Heart right ventricle (tissue), 16 donors: ENCODE results near the gene IL17B. TPM values are rescaled to one million over a fixed set of nuclear protein-coding genes. Genes with fewer than 3 reads are reported as not detected.
"Not testable (repeated sequence)": the region's sequence is repeated elsewhere in the genome, so short reads cannot be mapped to it uniquely, and the experiment has no call there.

Experiments
- ATAC-seq, 8 donors: fragments of 200-7000 bp; cut with Tn5 transposase; one replicate each; pipeline ENCODE4 v1.9.1; 2020; ENCODE audit warnings: mild to moderate bottlenecking in 8 of 8, moderate library complexity in 8 of 8, moderate number of reproducible peaks in 1 of 8
- DNase-seq, 2 donors: peaks; one replicate each; pipeline ENCODE4 v3.0.0-alpha.2; 2020
- H3K27ac ChIP-seq, 10 donors: fragments of 200-600 bp; sonication (generic) in 2 of 10; one replicate each; pipeline versions ENCODE4 v1.5.0 to v1.8.0; 2020 to 2022; ENCODE audit warnings: mild to moderate bottlenecking in 3 of 10
- H3K27me3 ChIP-seq, 7 donors: fragments of 200-600 bp; one replicate each; pipeline ENCODE4 v1.8.0; 2021 to 2022; ENCODE audit warnings: mild to moderate bottlenecking in 2 of 7
- H3K36me3 ChIP-seq, 9 donors: fragments of 200-600 bp; sonication (generic) in 1 of 9; one replicate each; pipeline versions ENCODE4 v1.5.0 to v1.8.0; 2020 to 2022; ENCODE audit warnings: mild to moderate bottlenecking in 2 of 9
- H3K4me1 ChIP-seq, 9 donors: fragments of 200-600 bp; sonication (generic) in 1 of 9; one replicate each; pipeline versions ENCODE4 v1.5.0 to v1.8.0; 2020 to 2022; ENCODE audit warnings: mild to moderate bottlenecking in 4 of 9
- H3K4me3 ChIP-seq, 10 donors: fragments of 200-600 bp; sonication (generic) in 2 of 10; one replicate each; pipeline versions ENCODE4 v1.5.0 to v1.8.0; 2020 to 2022; ENCODE audit warnings: mild to moderate bottlenecking in 7 of 10, moderate library complexity in 2 of 10
- H3K9me3 ChIP-seq, 11 donors: fragments of 200-600 bp in 10 of 11; sonication (generic) in 2 of 11; one replicate each; pipeline versions ENCODE4 v1.5.0 to v1.8.0; 2013 to 2022; ENCODE audit warnings: mild to moderate bottlenecking in 2 of 11, control low read depth in 1 of 11, moderate library complexity in 1 of 11
- CTCF ChIP-seq, 9 donors: fragments of 200-600 bp; sonication (generic) in 2 of 9; IDR thresholded peaks; one replicate each; pipeline versions ENCODE4 v1.5.0 to v1.8.0; 2021 to 2022; ENCODE audit warnings: antibody characterized with exemption in 9 of 9, mild to moderate bottlenecking in 5 of 9, moderate library complexity in 1 of 9
- WGBS, 2 donors: extraction: QIAGEN DNeasy Blood & Tissue Kit; methylation state at CpG; one replicate each; pipeline ENCODE4 v1.1.7; 2013; ENCODE audit warnings: inconsistent platforms in 1 of 2; 5-methylcytosine and 5-hydroxymethylcytosine counted together
- intact Hi-C, 10 donors: fragments of 100-400 bp; cut with DNase I; formaldehyde crosslinking; loops; one replicate each; pipeline versions ENCODE4 v1.11.1 to v1.14.2; 2022
- polyA plus RNA-seq, 2 donors: library from polyadenylated mRNA; stranded (reverse); fragments of 200-250 nt; gene quantifications; one replicate each; pipeline ENCODE4 v1.2.3, GENCODE V29; 2013
- total RNA-seq, 10 donors: library from RNA; stranded (reverse); fragmentation: NEBNext Ultra II Directional in 3 of 10; extraction: Animal tissue kit (Norgen Biotek cat#: 25700) in 3 of 10; gene quantifications; one replicate each; pipeline versions ENCODE4 v1.2.1 to v1.2.4, GENCODE V29; 2021 to 2023
- donor health status: Arrhythmogenic right ventricular cardiomyopathy.
- donor health status: ischemic (EF 13 %, LVEDD 7.1; RV severe dilation, severe dysfunction).
- donor health status: healthy with polysubstance abuse.
- donor health status: DM: no; HTN: yes; CAD: no.
- donor health status: DM: no; HTN: no; CAD: no.
- donor health status: ischemic (EF 25% LVEDD 6.9; RV normal size, moderate dysfunction).
- donor health status: ischemic (EF 25% LVEDD 5.7; RV mildly dilated, moderate dysfunction).
- donor health status: healthy.
- donor health status: DM: yes; HTN: yes; CAD: no.
- donor health status: Ischemic cardiomyopathy.
- donor health status: ischemic (EF 35%, LVEDD 5.7; RV mildly dilated, moderate dysfunction).
- donor health status: nonischemic (EF 11% LVEDD 7.7; RV severe dilation, severe dysfunction).
- donor health status: DM: yes; HTN: yes; CAD: no.
- donor health status: PGD.
- donor health status: ischemic (EF 29% LVEDD 5.4; RV normal size, mild dysfunction).
- donor health status: nonischemic (EF 23%, LVEDD 6.1; RV moderate dilation, normal function).

IL17B gene
- total and polyA plus RNA-seq, 12 donors = 0.44 to 0.83 (median 0.57) TPM; not detected in 9

GRCh38 chr5:149391524-149391923 lies 12.4 kb upstream of the IL17B start:
- Histone ChIP-seq H3K9me3 (no peaks in the 10 kb centered on the region), H3K4me3 (no peak overlapping the region), H3K36me3 (no peaks in the 10 kb centered on the region), H3K4me1 (peaks cover 0 to 46% (median 31%) of the 10 kb centered on the region in 9 donors), H3K27ac (peak overlapping the region in 6 of 10 donors; percentile 5 to 48 (median 26)), H3K27me3 (no peaks in the 10 kb centered on the region)
- WGBS, 2 donors = 67% methylated on average over 6 of the region's 6 CpGs
- intact Hi-C loops = loop anchor here in 1 of 10 donors (2.0 kb wide), 1 partner anchor 17 kb away; no protein-coding TSS in a partner anchor
- no peak for TF ChIP-seq CTCF (IDR thresholded peaks at IDR 0.05)
- DNase-seq (no peak), ATAC-seq (peak in 1 of 8 donors; percentile 5)

GRCh38 chr5:149391076-149391475 lies 12.0 kb upstream of the IL17B start:
- not testable (repeated sequence) for H3K4me3 ChIP-seq, H3K27me3 ChIP-seq, H3K36me3 ChIP-seq, DNase-seq, H3K9me3 ChIP-seq, ATAC-seq
- Histone ChIP-seq H3K4me1 (peaks cover 2 to 50% (median 36%) of the 10 kb centered on the region in 9 donors), H3K27ac (peak overlapping the region in 6 of 10 donors; percentile 5 to 48 (median 26))
- WGBS, 2 donors = 86 to 92% methylated on average over 6 of the region's 6 CpGs
- intact Hi-C loops = loop anchor here in 1 of 10 donors (2.0 kb wide), 1 partner anchor 18 kb away; no protein-coding TSS in a partner anchor

GRCh38 chr5:149389552-149390495 lies 10.7 kb upstream of the IL17B start:
- Histone ChIP-seq H3K4me3 (no peak overlapping the region), H3K27me3 (no peaks in the 10 kb centered on the region), H3K4me1 (peaks cover 3 to 63% (median 44%) of the 10 kb centered on the region in 9 donors), H3K27ac (peak overlapping the region in 8 of 10 donors; percentile 81 to 95 (median 90)), H3K9me3 (no peaks in the 10 kb centered on the region), H3K36me3 (no peaks in the 10 kb centered on the region)
- DNase-seq (no peak), ATAC-seq (no peak)
- 71 to 78% methylated on average over 11 of the region's 11 CpGs for WGBS, 2 donors
- TF ChIP-seq CTCF (IDR thresholded peaks at IDR 0.05) = no peak
- intact Hi-C loops = loop anchor here in 3 of 10 donors (2.0 to 5.0 kb wide), 2 partner anchors 19 to 32 kb away; no protein-coding TSS in a partner anchor

- ATAC-seq = peak in 3 of 8 donors; percentile 22 to 57 (median 40)
Observed at GRCh38 chr5:149388498-149389190, 9.6 kb upstream of the IL17B start.

More at GRCh38 chr5:149388498-149389190, 9.6 kb upstream of the IL17B start:
- intact Hi-C loops = loop anchor here in 2 of 10 donors (5.0 kb wide), 1 partner anchor 34 kb away; no protein-coding TSS in a partner anchor
- H3K9me3 ChIP-seq = no peaks in the 10 kb centered on the region
- peak overlapping the region in 9 of 10 donors; percentile 73 to 95 (median 90) for H3K27ac ChIP-seq
- H3K36me3 ChIP-seq = no peaks in the 10 kb centered on the region
- H3K27me3 ChIP-seq = no peaks in the 10 kb centered on the region
- no peak for DNase-seq
- H3K4me3 ChIP-seq = no peak overlapping the region
- peaks cover 5 to 75% (median 53%) of the 10 kb centered on the region in 9 donors for H3K4me1 ChIP-seq
- TF ChIP-seq CTCF (IDR thresholded peaks at IDR 0.05) = no peak
- WGBS, 2 donors = 67 to 71% methylated on average over 7 of the region's 7 CpGs
